GM18517 (cell line): ENCODE results near the gene RRBP1.
A peak's percentile ranks its signal among the peaks of the same experiment; 100 is the strongest.

Experiments
- ATAC-seq: cut with Tn5 transposase; IDR thresholded peaks from one replicate; pipeline ENCODE4 v1.9.1; 2021; ENCODE audit warnings: mild to moderate bottlenecking, moderate library complexity; ENCODE audit not compliant: unreplicated experiment

Gene RRBP1

GRCh38 chr20:17583126-17583525, 98.9 kb downstream of the RRBP1 start:
- ATAC-seq: no peak

GRCh38 chr20:17580895-17581294, 101.1 kb downstream of the RRBP1 start:
- no peak for ATAC-seq

GRCh38 chr20:17579369-17580039, 102.5 kb downstream of the RRBP1 start:
- no peak for ATAC-seq

- ATAC-seq: no peak
Observed at GRCh38 chr20:17576215-17576614, 105.8 kb downstream of the RRBP1 start.

- no peak for ATAC-seq
Observed at GRCh38 chr20:17573463-17573862, 108.6 kb downstream of the RRBP1 start.

- ATAC-seq: no peak
Observed at GRCh38 chr20:17572034-17572638, 109.9 kb downstream of the RRBP1 start.

GRCh38 chr20:17571153-17571527, 110.9 kb downstream of the RRBP1 start:
- ATAC-seq: no peak

- ATAC-seq: peak; percentile 55
Observed at GRCh38 chr20:17570347-17571152, 111.5 kb downstream of the RRBP1 start.

GRCh38 chr20:17569616-17570346, 112.3 kb downstream of the RRBP1 start, which contains the start of gene DSTN:
TSS of gene DSTN (plus strand) at chr20:17570075. CDS start at chr20:17570209, 134 bp downstream.
- peak; percentile 89 for ATAC-seq

- no peak for ATAC-seq
Observed at GRCh38 chr20:17568972-17569521, 113.0 kb downstream of the RRBP1 start.

GRCh38 chr20:17568045-17568788, 113.8 kb downstream of the RRBP1 start:
- no peak for ATAC-seq

GRCh38 chr20:17566345-17566744, 115.7 kb downstream of the RRBP1 start:
- ATAC-seq: no peak

GRCh38 chr20:17565169-17565845, 116.7 kb downstream of the RRBP1 start:
- ATAC-seq: no peak
